GM18858 (cell line): ENCODE results near the gene MARCHF3.
"Not testable (repeated sequence)": the region's sequence is repeated elsewhere in the genome, so short reads cannot be mapped to it uniquely, and the experiment has no call there.

ENCODE experiments used
- ATAC-seq: cut with Tn5 transposase; IDR thresholded peaks from one replicate; pipeline ENCODE4 v1.9.1; 2021; ENCODE audit not compliant: unreplicated experiment

Gene MARCHF3

DNA sequence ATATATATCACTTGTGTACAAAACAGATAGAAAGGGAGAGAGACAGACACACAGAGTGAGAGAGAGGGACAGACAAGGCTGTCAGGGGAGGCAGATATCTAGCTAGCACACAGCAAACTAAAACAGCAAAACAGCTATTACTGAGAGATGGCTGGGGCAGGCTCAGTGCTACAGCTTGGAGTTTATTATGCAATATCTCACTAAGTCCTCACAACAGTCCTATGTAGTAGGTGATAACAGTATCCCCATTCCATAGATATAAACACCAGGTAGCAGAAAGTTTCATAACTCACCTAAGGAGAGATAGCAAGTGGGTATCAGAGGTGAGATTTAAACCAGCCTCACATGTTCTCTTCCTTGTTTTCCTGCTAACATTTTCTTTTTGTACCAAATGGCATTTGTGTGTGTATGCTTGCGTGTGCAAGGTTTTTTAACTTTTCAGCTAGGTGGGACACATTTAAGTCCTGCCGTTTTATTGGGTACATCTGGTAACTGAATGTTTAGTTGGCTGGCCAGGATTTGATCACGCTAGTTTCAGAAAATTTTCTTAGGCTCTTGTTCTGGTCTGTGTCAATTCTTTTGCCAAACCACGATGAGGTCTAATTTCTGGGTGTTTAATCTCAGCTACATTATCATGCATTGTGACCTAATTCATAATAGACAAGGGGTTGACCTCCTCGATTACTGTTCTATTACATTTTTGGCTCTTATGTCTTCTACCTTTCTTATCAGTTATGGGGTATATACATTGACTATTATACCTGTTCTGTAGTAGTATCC is 148.3 kb downstream of the MARCHF3 start:
- ATAC-seq: no peak

GRCh38 chr5:126878634-126879033 is 151.7 kb downstream of the MARCHF3 start:
- ATAC-seq: no peak

- no peak for ATAC-seq
Observed at GRCh38 chr5:126878085-126878484, 152.3 kb downstream of the MARCHF3 start.

- ATAC-seq: no peak
Observed at GRCh38 chr5:126877602-126878001, 152.8 kb downstream of the MARCHF3 start.

- no peak for ATAC-seq
Observed at GRCh38 chr5:126875303-126875785, 155.0 kb downstream of the MARCHF3 start.

DNA sequence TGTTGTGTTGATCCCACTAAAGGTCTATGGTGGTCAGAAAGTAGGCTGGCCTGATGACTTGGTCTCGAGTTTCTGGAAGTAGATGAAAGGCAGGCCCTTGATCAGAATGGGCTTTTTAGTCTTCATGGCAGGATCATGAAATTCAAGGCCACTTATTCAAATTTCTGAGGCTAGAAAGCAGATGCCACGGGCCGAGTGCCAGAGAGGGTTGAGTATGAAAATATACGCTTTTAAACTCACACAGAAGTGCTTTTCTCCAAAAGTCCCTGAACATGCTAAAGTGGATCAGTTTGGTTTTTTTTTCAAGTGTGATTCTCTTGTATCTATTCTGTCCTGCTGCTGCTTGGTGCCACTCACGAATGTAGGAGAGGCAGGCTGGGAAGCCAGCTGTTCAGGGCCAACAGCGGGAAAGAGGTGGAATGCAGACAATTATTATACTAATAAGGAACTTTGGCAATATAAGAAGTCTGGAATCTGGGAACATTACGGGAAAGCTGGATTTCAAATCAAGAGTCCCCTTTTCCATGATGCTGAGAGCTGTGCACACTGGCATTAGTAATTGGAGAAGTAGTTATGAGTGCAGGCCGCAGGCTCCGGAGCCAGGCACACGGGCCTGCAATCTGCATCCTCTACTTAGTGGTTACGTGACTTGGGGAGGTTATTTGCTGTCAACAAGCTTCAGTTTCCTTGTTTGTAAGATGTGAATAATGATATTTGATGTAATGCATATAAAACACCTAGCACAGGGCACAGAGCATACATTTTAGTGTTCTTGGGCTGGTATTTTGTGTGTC is 157.6 kb downstream of the MARCHF3 start:
- ATAC-seq: no peak

DNA sequence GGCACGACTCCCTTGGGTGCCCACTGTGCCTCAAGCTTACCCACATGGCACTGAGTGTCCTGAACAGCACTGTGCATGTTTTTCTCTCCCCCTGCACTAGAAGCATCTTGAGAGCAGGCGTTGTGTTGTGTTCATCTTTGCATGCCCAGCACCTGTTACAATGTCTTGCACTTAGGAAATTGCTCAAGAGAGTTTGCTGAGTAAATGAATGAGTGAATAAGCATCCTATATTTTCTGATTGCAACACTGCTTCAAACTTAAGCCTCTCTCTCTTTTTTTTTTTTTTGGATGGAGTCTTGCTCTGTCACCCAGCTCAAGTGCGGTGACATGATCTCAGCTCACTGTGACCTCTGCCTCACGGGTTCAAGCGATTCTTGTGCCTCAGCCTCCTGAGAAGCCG is 158.9 kb downstream of the MARCHF3 start:
- ATAC-seq: no peak

GRCh38 chr5:126869005-126869451 is 161.3 kb downstream of the MARCHF3 start:
- no peak for ATAC-seq

GRCh38 chr5:126868338-126869004 is 161.9 kb downstream of the MARCHF3 start:
- no peak for ATAC-seq

GRCh38 chr5:126866851-126867636 is 163.3 kb downstream of the MARCHF3 start:
- no peak for ATAC-seq

GRCh38 chr5:126865299-126865698 is 165.1 kb downstream of the MARCHF3 start:
- no peak for ATAC-seq

GRCh38 chr5:126864042-126864688 is 166.2 kb downstream of the MARCHF3 start:
- no peak for ATAC-seq

DNA sequence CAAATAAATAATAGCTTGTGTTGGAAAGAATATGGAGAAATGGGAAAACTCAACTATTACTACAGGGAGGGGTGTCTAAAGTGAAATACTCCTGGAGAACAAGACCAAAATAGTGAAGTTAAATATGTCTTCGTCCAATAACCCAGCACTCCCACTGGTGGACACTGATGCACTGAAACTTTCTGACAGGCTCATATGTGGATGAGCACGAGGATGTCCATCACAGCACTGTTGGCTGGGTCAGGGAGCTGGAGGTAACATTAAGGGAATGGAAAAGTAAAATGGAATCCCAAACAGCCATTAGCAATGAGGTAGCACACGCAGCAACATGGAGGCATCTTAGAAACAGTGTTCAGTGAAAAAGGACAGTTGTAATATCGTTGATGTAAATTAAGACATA is 167.0 kb downstream of the MARCHF3 start:
- no peak for ATAC-seq

DNA sequence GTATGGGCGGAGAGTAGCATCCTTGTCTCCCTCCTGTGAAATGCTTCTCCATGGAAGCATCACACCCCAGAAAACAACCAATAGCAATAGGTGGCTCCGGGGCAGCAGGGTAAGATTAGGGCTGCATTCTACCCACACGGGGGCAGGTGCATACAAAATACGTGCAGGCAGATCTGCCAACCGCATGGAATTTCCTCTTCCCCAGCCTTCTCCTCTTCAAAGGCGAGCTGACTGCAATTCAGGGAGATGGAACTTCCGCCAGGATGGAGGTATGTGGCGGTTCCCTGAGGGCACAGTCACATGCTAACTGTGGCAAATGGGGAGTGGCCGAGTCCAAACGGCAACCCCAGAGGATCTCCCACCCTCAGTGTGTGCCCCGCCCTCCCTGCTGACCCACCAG is 171.9 kb downstream of the MARCHF3 start:
- ATAC-seq: no peak

GRCh38 chr5:126857472-126858410 is 172.6 kb downstream of the MARCHF3 start:
- ATAC-seq: no peak

DNA sequence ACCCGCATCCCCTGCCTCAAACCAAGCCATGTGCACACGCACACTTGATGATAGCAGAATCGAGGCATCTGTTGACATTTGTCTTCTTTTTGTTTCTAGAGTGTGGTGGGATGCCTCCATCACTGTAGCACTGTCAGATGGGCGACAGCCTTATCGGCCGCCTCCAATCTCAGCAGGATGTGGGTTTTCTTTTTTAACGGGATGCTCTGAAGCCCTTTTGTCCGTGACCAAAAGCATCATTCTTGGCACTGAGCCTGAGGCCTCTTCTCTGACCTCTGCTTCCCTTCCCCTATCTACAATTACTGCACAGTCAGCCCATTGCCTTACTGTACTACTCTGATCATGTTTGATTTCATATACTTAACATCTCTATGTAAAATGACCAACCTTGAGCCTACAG is 175.1 kb downstream of the MARCHF3 start:
- no peak for ATAC-seq

- no peak for ATAC-seq
Observed at GRCh38 chr5:126854526-126855110, 175.7 kb downstream of the MARCHF3 start.

DNA sequence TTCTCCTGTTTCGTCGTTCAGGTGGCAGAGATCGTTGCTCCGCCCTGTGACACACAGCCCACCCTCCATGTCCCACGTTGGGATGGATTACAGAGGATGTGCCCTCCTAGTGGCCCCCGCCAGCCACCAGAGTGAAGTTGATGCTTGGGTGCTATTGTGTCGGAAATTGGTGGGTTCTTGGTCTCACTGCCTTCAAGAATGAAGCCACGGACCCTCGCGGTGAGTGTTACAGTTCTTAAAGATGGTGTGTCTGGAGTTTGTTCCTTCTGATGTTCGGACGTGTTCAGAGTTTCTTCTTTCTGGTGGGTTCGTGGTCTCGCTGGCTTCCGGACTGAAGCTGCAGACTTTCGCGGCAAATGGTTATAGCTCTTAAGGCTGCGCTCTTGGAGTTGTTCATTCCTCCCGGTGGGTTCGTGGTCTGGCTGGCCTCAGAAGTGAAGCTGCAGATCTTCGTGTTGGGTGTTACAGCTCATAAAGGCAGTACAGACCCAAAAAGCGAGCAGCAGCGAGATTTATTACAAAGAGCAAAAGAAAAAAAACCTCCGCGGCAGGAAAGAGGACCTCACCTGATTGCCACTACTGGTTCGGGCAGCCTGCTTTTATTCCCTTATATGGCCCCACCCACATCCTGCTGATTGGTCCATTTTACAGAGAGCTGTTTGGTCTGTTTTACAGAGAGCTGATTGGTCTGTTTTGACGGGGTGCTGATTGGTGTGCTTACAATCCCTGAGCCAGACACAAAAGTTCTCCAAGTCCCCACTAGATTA is 176.6 kb downstream of the MARCHF3 start:
- not testable (repeated sequence) for ATAC-seq
